ENCODE results near the gene TMC1.

TMC1 gene

DNA sequence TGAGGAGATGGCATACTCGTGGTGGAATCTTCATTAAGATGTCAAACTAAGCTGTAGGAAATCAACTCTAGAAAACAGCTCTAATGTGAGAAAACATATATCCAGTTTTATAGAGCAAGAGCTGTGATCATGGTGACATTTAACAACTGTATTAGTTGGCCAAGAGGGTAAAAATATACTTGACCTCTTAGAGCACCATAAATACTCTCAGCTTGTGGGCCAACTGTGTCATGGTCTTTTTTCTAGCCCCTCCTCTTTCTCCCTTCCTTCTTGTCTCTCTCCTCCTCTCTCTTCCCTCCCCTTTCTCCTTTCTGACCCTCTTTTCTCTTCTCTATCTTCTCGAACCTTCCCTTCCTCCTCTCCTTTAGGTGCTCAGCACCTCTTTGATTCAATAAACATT, 54.7 kb downstream of the TMC1 start:
- DNase-seq: no peak

DNA sequence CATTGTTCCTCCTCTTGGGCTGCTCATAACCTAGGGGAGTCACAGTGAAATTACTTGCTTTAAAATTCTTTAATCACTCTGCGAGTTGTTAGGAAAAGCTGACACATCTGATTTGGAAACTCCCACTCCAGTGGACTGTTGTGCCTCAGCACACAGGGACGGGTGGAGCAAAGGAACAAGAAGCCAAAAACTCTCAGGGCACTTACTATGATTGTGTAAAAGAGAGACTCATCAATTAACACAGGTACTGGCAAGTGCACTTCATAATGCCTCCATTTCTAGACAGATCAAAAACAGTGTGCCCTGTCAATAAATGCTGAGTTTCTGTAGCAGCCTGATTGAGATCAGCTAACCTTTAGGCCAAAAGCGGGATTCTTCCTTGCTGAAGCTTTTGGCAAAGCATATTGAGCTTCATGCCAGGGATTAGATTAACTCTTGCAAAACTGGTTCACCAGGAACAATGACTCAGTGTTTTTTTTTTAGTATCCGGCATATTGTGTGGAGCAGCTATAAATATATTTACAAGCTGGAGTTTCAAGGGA, 55.9 kb downstream of the TMC1 start:
- DNase-seq: no peak

DNA sequence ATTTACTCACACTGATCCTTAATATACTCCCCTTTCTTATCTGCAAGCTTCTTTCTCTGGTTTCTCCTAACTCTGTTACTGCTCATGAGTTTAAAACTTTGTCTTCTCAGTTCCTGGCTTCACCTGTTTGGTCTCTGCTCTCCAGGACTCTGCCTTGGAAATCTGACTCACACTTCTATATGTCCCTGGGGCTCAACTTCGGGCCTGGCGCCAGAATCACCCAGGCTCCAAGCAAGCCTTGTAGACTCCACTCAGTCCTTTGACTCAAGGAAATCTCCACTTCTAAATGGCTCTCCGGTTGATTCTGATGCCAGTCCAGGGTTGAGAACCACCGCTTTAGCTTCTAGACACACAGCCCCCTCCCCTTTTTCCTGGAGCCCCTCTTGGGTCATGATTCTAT, 57.8 kb downstream of the TMC1 start:
- DNase-seq: no peak

DNA sequence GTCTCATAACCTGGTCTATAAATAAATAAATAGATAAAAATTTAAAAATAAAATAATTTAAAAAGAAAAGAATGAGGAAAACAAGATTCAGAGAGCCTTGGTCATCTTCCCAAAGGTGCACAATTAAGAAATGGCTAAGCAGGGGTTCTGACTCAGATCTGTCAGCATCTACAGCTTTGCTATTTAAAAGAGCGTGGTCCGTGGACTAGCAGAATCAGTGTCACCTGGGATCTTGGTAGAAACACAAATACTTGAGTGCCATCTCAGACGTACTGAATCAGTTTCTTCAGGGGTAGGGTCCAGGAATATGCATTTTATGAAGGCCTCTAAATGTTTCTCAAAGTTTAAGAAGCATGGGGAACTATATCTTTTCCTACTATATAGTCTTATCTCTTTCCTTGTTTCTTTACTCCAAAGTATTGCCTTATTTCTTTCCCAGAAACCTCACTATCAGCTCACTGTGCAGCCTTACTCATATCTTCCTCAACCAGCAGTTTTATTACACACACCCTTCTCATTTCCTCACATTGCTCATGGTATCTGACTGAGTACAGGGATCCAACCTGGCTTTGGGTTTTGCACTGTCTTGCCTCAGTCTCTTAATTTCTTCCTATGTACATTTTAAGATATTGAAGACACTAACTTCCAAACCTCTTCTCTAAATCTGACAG, 58.6 kb downstream of the TMC1 start:
- no peak for DNase-seq

DNA sequence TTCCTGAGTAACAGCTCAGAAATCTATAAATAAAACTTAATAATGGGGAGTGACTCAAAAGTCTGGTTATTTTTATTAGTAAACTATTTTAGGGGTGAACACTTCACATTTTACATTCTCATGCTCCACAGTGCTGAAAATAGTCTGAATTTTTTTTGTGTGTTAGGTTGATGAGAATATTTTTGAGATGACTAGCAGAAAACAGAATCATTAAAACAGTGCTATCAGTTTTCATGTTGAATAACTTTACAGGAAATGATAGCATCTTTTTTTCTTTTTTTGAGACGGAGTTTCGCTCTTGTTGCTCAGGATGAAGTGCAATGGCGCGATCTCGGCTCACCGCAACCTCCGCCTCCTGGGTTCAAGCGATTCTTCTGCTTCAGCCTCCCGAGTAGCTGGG, 60.3 kb downstream of the TMC1 start:
- DNase-seq: no peak

DNA sequence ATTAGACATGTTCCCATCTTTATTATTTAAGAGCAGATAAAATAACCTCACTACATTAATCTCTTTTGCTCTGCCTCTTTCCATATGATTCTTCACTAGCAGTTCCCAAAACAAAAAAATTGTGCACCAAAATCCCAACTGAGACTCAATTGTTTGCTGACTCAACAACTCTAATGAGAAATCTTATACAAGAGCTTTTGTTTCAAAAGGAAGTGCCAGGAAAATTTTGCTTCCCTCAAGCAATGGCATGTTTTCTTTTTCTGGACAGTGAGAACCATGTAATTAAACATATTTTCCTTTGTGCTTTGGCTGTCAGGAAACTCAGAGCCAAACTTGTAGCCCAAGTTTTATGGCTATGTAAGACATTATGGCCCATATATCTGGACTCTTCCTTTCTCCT, 62.0 kb downstream of the TMC1 start:
- DNase-seq: no peak

DNA sequence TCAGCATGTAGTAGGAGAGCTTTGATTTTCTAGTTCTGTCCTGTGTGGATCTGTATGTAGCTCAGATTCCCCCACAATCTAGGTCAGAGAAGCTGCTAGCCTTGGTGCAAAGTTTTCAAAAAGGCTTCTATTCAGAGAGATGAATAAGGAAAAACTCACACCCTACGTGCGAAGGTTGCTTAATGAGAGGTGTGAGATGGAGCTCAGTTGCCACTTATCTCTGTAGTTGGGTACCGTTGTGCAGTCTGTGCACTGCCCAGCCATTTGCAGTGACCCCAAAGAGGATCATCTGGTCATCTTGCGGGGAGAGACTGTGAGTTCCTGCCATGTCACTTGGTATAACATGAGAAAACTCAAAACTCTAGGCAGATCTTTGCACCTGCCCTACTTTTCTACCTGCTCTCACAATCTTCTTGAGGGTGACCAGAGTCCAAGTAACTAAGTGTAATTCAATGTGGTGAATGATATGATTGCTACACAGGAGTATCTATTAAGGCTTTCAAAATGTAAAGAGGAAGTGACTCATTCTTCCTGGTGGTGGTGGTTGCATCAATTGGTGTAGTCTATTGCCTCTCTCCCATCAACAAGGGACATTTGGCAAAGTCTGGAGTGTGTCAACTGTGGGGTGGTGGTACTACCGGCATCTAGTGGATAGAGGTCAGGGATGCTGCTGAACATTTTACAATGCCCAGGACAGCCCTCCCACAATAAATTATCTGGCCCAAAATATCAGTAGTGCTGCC, 65.2 kb downstream of the TMC1 start:
- DNase-seq: no peak

DNA sequence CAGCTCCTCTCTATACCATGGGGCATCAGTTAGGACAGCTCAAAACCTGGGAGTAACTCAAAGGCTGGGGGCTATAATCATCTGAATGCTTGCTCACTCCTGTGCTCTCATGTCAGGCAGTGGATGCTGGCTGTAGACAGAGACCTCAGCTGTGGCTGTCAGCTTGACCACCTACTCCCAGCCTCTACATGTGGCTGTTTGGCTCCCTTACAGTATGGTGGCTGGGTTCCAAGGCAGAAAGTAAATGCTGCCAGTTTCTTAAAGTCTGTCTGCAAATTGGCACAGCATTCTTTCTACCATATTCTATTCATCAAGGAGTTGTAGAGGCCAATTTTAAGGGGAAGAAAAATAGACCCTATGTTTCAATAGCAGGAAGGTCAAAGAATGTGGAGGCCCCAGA, 66.9 kb downstream of the TMC1 start:
- no peak for DNase-seq

DNA sequence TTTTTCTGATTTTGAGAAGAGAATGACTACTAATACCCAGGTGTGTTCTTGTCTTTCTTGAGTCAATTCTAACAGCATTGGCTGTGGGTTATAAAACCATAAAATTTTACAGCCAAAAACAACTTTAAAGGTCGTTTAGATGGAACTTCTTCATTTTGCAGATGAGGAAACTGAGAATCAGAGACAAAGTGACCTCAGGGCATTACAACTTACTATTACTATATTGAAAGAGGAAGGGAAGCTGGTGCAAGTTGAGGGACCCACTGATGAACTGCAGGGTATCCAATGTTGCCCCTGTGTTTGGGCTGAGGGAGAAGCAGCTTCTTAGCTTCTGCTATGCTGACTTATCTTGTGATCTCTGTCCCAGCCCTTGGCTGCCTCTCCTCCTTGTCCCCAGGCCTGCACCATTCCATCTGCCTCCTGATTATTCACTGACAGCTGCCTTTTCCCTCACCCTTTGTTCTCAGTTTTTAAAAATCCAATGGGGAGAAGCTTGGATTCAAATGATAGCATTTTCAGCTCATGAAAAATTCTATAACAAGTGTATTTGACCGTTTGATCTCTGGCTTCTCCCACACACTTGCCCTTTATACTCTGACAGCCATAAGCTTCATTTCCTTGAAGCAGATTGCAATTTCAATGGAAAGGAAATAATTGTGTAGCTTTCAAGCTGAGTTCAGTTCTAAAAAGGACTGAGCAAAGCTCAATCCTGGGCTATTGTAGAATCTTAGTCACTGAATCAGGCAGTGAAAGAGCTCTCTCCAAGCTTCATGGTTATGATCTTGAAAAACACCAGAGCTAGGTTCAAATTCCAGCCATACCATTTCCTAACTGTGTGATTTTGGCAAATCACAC, 68.5 kb downstream of the TMC1 start:
- no peak for DNase-seq

DNA sequence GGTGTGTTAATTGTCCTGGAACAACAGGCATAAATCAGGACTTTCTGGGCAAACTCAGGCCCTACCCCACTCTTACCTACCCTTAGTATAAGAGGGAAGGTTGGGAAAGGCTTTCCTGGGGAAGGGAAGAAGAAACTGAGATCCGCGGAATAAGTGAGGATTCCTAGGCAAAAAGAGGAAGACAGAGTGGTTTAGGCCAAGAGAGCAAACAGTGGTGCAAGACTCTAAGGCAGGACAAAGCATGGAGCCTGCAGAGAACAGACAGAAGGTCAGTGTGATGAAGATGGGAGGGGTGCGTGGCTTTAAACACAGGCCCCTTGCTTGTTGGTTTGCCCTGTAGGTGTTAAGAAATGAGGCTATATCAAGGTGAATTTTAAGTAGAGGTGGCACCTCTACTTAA, 69.4 kb downstream of the TMC1 start:
- DNase-seq: no peak

DNA sequence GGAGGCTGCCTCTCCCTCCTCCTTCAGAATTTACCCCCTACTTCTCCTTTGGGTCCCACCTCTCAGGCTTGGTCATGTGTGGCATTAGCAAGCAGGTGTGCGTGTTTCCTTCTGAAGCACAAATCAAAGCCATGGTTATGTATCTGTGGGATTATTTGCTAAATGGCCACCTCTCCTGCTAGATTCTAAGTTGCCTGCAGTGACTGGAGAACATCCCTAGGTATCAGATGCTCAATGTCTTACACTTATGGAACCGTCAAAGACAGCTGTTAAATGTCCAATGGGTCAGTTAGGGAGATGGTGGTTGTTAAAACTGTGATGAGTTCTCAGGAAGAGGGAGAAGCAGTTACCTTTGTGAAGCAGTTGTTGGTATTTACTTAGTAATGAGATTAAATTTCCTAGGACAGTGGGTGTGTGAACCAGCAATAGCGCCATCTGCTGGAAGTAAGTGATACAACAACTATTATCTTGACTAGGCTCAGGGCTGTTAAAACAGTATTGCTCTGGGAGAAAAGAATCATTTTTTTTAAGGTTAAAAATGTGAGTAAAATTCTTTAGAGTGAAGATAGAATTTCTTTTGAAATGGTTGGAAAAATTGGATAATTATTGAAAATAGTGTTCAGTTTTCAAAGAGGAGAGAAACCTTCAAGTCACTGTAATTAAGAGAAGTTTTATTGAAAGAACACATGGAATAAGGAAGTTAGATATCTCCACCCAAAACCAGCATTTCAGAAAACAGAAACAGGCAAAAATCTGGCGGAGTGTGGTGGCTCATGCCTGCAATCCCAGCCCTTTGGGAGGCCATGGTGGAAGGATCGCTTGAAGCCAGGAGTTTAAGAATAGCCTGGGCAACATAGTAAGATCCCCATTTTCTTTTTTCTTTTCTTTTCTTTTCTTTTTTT, 71.3 kb downstream of the TMC1 start:
- DNase-seq: no peak

DNA sequence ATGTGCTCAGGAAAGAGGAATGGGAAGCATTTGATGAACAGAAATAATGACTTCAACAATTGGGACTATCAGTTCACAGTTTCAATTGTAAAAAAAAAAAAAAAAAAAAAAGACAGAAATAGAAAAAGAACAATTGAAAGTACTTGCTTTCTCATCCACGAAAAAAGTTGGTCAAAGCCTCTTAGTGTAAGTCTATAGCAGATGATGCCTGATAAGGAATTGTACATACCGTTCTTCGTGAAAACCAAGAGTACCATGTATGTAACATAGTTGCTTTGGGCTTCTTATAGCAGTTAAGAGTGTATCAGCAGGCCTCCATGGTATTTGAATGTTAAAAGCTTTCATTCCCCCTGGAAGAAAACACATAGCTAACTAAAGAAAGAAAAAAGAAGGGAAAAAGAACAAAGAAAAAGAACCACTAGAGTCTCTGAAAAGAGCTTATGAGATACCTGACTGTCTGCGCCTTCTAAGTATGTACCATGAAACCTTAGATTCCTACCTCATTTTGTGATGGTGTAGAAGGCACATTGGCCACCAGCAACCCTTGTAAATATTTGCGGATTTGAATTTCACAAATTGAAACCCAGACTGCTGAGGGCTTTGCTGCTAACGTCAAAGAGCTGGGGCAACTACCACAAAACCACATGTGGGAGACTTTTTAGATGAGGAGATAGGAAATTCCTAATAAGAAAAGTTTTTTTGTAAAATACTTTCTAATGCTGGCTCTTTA, 75.2 kb downstream of the TMC1 start:
- DNase-seq: no peak

DNA sequence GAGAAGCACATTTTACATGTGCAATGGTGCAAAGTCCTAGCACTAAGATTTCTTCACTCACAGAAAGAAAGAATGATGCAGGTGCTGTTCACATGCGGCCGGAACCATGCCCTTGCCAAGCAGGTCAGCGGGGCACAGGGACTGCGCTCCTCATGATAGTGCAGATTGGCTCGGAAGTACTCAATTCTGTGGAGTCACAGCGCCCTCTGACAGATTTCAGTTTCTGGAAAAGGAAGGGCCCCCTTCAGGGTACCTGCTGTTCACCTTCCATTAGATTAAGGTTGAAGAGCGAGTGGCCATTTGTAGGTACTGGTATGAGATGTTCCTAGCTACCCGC, 75.7 kb downstream of the TMC1 start:
- DNase-seq: no peak

DNA sequence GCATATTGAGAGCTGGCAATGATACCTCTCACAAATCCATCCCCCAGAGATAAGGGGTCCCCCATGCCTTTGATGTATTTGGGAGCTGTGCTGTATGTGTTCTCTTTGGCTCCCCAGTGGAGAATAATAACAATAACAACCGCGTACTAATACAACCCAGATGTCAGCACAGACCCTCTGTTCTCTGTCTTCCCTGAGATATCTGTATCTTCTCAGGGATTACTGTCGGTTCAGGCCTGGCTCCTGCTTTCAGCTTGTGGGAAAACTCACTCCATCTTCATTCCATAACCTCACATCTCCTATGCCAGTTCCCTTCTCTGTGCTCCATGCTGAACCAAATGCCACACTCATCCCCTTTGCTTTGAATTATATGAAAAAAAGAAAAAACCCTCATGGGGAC, 76.2 kb downstream of the TMC1 start:
- no peak for DNase-seq

DNA sequence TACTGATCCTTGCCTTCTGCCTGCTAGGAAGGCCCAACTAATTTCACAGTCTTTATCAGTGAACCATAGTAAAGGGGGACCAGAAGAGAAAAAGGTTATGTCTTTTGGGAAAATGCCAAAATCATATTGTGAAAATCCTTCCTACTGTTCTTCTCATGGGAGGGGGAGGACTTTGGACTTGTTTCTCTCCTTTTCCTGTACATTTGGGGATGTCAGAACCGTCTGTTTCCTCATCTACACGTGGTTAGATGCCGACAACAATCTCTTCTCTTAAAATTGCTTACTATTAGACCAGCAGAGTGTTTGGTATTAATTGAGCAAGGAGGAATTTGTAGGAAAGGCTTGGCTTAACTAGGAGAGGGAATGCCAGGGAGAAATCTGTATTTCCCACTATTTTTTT, 77.2 kb downstream of the TMC1 start:
- no peak for DNase-seq

DNA sequence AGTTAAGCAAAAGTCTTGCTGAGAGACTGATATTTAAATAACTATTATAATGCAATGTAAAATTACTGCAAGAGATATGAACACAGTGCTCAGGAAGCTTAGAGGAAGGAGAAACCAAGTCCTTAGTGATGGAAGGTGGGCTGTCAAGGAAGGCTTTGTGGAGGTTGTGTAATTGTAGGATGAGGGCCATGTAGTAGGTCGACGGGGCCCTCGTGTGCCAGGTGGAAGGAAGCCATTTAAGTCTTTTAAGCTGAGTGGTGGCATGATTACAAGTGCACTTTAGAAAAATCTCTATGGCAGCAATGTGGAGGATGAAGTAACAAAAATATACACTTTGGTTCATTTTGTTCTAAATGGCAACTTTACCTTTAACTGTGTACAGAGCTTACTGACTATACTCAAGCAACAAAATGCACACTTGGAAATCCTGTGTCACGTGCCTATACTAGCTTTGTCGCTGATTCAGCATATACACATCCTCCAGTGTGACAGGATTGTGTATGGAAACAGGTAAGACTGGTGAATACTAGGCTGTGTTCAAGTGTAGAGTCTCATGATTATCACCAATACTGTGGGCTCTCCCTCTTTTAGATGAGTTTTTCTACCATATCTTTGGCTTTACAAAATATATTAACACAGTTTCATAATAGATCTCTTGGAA, 78.6 kb downstream of the TMC1 start:
- DNase-seq: no peak

DNA sequence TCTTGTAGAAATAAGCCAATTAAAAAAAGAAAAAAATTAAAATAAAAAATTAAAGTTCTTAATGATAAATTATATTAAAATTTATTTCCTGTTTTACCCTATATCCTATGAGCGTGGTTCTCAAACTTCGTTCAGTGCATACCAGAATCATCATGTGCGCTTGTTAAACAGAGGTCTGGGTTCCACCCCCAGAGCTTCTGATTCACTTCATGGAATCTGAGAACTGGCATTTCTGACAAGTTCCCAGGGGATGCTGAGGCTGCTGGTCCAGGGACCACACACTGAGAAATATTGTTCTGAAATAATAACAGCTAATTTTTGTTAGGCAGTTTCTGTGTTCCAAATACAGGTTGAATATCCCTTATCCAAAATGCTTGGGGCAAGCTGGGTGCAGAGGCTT, 79.3 kb downstream of the TMC1 start:
- DNase-seq: no peak

DNA sequence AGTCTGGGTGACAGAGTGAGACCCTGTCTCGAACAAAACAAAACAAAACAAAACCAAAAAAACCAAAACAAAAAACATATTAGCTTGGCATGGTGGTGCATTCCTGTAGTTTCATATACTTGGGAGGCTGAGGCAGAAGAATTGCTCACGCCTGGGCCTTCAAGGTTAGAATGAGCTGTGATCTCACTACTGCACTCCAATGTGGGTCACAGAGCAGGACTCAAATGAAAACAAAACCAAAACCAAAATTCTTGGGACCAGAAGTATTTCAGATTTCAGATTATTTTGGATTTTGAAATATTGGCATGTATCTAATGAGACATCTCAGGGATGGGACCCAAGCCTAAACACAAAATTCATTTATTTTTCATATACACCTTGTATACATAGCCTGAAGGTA, 80.2 kb downstream of the TMC1 start:
- DNase-seq: no peak

DNA sequence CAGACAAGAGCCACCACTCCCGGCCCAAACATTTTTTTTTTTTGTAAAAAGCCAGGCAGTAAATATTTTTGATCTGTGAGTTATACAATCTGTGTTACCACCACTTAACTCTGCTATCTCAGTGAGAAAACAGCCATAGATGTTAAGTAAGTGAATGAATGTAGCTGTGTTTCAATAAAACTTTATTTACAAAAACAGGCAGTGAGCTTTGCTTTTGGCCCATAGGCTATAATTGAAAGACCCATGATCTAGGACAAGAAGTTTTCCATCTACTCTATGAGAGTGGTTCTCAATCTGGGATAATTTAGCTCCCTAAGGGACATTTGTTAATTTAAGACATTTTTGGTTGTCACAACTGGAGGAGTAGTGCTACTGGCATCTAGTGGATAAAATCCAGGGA, 91.0 kb downstream of the TMC1 start:
- DNase-seq: no peak

DNA sequence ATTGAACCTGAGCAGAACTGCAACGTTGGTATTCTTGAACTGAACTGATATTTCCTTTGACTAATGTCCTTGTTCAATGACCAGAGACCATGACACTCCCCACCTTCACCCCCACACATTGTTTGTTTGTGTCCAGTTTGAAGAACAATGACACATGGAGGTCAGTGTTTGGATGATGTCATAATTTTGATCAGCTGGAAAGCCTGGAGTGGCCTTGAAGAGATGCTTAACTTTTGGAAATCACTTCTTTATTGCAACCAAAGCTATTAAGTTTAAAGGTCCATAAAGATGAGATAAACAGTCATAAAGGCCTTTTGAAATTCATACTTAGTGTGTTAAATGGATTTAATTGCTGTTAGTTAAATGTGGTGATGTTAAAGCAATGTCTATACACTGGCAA, 92.7 kb downstream of the TMC1 start:
- no peak for DNase-seq

DNA sequence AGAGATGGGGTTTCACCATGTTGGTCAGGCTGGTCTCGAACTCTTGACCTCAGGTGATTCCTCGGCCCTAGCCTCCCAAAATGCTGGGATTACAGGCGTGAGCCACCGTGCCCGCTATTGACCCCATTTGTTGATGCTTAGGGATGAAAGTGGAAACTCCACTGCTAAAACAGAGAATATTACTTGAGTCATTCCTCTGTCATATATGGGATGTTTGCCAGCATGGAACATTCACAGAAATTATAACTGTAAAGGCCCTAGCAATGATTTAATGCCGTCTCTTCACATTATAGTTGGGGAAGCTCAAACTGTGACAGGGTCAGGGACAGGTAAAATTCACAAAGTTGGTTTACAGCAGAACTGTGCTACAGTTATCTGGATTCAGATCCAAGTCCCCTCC, 94.5 kb downstream of the TMC1 start:
- DNase-seq: no peak

DNA sequence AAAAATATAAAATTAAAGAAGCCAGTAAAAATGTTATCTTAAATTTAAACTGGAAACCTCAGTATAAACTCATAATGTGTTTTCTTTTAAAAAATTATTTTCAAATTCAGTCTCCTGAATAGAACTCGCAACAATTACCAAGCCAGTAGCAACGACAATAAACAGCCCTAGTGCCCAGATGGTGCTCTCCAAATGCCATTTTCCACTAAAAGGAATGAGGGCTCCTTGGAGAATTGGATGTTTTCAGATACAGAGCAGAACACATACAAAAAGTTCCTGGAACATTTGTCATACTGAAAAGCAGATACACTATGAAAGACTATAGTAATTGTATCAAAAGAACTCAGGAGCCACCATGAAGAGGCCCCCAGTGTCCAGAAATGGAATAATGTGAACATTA, 97.4 kb downstream of the TMC1 start:
- DNase-seq: no peak
